SK-N-SH treated with all-trans-retinoic acid at 6 μM for 48 hours (cell line): ENCODE measurements around the gene CHST8.

Experiments used
- ATAC-seq: fragments of 200-7000 bp; cut with Tn5 transposase; 3 replicates; pipeline ENCODE4 v1.9.1; 2020; ENCODE audit warnings: mild to moderate bottlenecking, moderate library complexity
- ARNTL ChIP-seq: fragments of 450-650 bp; formaldehyde crosslinking; IDR thresholded peaks from 2 replicates; pipeline ENCODE4 v1.5.0; 2020; ENCODE audit warnings: low read depth, mild to moderate bottlenecking, moderate library complexity, borderline replicate concordance
- BACH2 ChIP-seq: fragments of 250-450 bp; sonication (Bioruptor Pico); IDR thresholded peaks from 2 replicates; pipeline ENCODE4 v1.9.0; 2021; ENCODE audit warnings: mild to moderate bottlenecking, borderline replicate concordance
- CSDC2 ChIP-seq: fragments of 250-450 bp; sonication (Bioruptor Pico); IDR thresholded peaks from 2 replicates; pipeline ENCODE4 v1.5.0; 2020; ENCODE audit warnings: mild to moderate bottlenecking, moderate library complexity
- ESRRG ChIP-seq: fragments of 250-450 bp; sonication (Bioruptor Pico); IDR thresholded peaks from 2 replicates; pipeline ENCODE4 v1.6.1; 2021; ENCODE audit warnings: mild to moderate bottlenecking
- GLIS3 ChIP-seq: fragments of 250-450 bp; sonication (Bioruptor Pico); IDR thresholded peaks from 2 replicates; pipeline ENCODE4 v1.5.0; 2020; ENCODE audit warnings: mild to moderate bottlenecking, moderate library complexity
- ISL1 ChIP-seq: fragments of 250-450 bp; sonication (Bioruptor Pico); IDR thresholded peaks from 2 replicates; pipeline ENCODE4 v2.1.2; 2022; ENCODE audit warnings: mild to moderate bottlenecking, moderate library complexity
- OSR1 ChIP-seq: fragments of 250-450 bp; sonication (Bioruptor Pico); IDR thresholded peaks from 2 replicates; pipeline ENCODE4 v1.8.0; 2022; ENCODE audit warnings: moderate library complexity, mild to moderate bottlenecking, inconsistent platforms
- PPARA ChIP-seq: fragments of 250-450 bp; sonication (Bioruptor Pico); IDR thresholded peaks from 2 replicates; pipeline ENCODE4 v1.5.0; 2020; ENCODE audit warnings: mild to moderate bottlenecking, borderline replicate concordance
- RARB ChIP-seq: fragments of 250-450 bp; sonication (Bioruptor Pico); IDR thresholded peaks from 2 replicates; pipeline ENCODE4 v1.8.0; 2021; ENCODE audit warnings: mild to moderate bottlenecking, moderate library complexity
- TCF4 ChIP-seq: fragments of 250-450 bp; sonication (Bioruptor Pico); IDR thresholded peaks from 2 replicates; pipeline ENCODE4 v1.8.0; 2021; ENCODE audit warnings: mild to moderate bottlenecking, moderate library complexity, borderline replicate concordance
- ZC3H10 ChIP-seq: fragments of 250-450 bp; sonication (Bioruptor Pico); IDR thresholded peaks from 2 replicates; pipeline ENCODE4 v1.5.1; 2021; ENCODE audit warnings: mild to moderate bottlenecking, moderate library complexity
- ZFP3 ChIP-seq: fragments of 250-450 bp; sonication (Bioruptor Pico); IDR thresholded peaks from 2 replicates; pipeline ENCODE4 v1.5.0; 2020; ENCODE audit warnings: mild to moderate bottlenecking, moderate library complexity
- ZFP30 ChIP-seq: fragments of 450-650 bp; formaldehyde crosslinking; IDR thresholded peaks from 2 replicates; pipeline ENCODE4 v1.5.0; 2022; ENCODE audit warnings: mild to moderate bottlenecking, moderate library complexity
- ZNF565 ChIP-seq: fragments of 450-650 bp; formaldehyde crosslinking; conservative IDR thresholded peaks from 2 replicates; pipeline ENCODE4 v1.5.0; 2020; ENCODE audit warnings: low read depth, mild to moderate bottlenecking, moderate library complexity
- ZNF70 ChIP-seq: fragments of 450-650 bp; formaldehyde crosslinking; IDR thresholded peaks from 2 replicates; pipeline ENCODE4 v1.5.0; 2020; ENCODE audit warnings: mild to moderate bottlenecking, moderate library complexity
- ZNF8 ChIP-seq: fragments of 450-650 bp; formaldehyde crosslinking; IDR thresholded peaks from 2 replicates; pipeline ENCODE4 v1.5.0; 2020; ENCODE audit warnings: mild to moderate bottlenecking, moderate library complexity
- TF ChIP-seq, protein P1 (sequence below): fragments of 250-450 bp; sonication (Bioruptor Pico); IDR thresholded peaks from 2 replicates; pipeline ENCODE4 v1.8.0; 2020; ENCODE audit warnings: mild to moderate bottlenecking, moderate library complexity, borderline replicate concordance
- TF ChIP-seq, protein P2 (sequence below): fragments of 250-450 bp; sonication (Bioruptor Pico); IDR thresholded peaks from 2 replicates; pipeline ENCODE4 v1.5.1; 2020; ENCODE audit warnings: low read depth, mild to moderate bottlenecking, moderate library complexity
- TF ChIP-seq, protein P3 (sequence below): fragments of 250-450 bp; sonication (Bioruptor Pico); IDR thresholded peaks from 2 replicates; pipeline ENCODE4 v1.5.0; 2020; ENCODE audit warnings: mild to moderate bottlenecking, moderate library complexity
- TF ChIP-seq, protein P4 (sequence below): fragments of 250-450 bp; sonication (Bioruptor Pico); IDR thresholded peaks from 2 replicates; pipeline ENCODE4 v1.8.0; 2021; ENCODE audit warnings: low read depth, mild to moderate bottlenecking, moderate library complexity, borderline replicate concordance
- TF ChIP-seq, protein P5 (sequence below): fragments of 250-450 bp; sonication (Bioruptor Pico); IDR thresholded peaks from 2 replicates; pipeline ENCODE4 v1.5.1; 2021; ENCODE audit warnings: mild to moderate bottlenecking, moderate library complexity

Gene CHST8

DNA sequence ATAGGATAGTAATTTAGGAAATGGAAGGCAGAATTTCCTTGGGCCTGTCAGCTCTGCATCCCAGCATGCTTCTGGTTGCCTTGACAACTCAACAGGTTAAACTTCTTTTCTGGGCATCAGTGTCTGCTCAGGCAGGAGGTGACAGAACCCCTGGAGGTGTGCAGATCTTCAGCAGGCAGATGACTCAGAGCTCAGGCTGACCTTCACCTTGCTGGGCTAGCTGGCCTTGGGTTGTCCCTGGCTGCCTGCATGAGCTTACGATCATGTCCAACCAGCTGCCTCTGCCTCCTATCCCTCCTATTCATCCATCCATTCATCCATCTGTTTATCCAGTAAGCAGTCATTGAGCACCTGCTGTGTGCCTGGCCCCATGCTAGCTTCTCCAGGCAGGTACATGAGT lies 93.7 kb downstream of the CHST8 start:
- no peak for ATAC-seq

DNA sequence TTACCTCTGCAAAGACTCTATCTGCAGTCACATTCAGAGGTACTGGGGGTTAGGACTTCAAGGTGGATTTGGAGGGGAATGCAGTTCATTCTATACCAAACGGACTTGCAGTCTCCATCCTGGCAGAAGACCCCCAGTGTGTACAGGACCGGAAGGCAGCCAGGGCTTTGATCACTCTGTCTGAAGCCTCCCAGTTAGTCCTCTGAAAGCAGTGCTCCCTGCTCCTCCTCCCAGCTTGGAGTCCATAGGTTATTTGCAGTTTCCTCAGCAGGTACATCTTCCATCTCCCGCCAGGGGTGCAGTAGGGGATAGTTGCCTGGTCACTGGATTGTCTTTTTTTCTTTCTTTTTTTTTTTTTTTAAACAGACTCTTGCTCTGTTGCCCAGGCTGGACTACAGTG lies 96.1 kb downstream of the CHST8 start:
- TF ChIP-seq CSDC2 (CRISPR knock-in tag): no peak
- TF ChIP-seq ZNF8 (CRISPR knock-in tag): no peak
- no peak for TF ChIP-seq ZFP3 (CRISPR knock-in tag)
- TF ChIP-seq, protein P1, sequence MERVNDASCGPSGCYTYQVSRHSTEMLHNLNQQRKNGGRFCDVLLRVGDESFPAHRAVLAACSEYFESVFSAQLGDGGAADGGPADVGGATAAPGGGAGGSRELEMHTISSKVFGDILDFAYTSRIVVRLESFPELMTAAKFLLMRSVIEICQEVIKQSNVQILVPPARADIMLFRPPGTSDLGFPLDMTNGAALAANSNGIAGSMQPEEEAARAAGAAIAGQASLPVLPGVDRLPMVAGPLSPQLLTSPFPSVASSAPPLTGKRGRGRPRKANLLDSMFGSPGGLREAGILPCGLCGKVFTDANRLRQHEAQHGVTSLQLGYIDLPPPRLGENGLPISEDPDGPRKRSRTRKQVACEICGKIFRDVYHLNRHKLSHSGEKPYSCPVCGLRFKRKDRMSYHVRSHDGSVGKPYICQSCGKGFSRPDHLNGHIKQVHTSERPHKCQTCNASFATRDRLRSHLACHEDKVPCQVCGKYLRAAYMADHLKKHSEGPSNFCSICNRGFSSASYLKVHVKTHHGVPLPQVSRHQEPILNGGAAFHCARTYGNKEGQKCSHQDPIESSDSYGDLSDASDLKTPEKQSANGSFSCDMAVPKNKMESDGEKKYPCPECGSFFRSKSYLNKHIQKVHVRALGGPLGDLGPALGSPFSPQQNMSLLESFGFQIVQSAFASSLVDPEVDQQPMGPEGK (CRISPR knock-in tag): no peak
- no peak for TF ChIP-seq TCF4
- no peak for TF ChIP-seq GLIS3 (CRISPR knock-in tag)
- no peak for TF ChIP-seq BACH2 (CRISPR knock-in tag)
- TF ChIP-seq, protein P2, sequence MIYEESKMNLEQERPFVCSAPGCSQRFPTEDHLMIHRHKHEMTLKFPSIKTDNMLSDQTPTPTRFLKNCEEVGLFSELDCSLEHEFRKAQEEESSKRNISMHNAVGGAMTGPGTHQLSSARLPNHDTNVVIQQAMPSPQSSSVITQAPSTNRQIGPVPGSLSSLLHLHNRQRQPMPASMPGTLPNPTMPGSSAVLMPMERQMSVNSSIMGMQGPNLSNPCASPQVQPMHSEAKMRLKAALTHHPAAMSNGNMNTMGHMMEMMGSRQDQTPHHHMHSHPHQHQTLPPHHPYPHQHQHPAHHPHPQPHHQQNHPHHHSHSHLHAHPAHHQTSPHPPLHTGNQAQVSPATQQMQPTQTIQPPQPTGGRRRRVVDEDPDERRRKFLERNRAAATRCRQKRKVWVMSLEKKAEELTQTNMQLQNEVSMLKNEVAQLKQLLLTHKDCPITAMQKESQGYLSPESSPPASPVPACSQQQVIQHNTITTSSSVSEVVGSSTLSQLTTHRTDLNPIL (CRISPR knock-in tag): no peak
- TF ChIP-seq, protein P3, sequence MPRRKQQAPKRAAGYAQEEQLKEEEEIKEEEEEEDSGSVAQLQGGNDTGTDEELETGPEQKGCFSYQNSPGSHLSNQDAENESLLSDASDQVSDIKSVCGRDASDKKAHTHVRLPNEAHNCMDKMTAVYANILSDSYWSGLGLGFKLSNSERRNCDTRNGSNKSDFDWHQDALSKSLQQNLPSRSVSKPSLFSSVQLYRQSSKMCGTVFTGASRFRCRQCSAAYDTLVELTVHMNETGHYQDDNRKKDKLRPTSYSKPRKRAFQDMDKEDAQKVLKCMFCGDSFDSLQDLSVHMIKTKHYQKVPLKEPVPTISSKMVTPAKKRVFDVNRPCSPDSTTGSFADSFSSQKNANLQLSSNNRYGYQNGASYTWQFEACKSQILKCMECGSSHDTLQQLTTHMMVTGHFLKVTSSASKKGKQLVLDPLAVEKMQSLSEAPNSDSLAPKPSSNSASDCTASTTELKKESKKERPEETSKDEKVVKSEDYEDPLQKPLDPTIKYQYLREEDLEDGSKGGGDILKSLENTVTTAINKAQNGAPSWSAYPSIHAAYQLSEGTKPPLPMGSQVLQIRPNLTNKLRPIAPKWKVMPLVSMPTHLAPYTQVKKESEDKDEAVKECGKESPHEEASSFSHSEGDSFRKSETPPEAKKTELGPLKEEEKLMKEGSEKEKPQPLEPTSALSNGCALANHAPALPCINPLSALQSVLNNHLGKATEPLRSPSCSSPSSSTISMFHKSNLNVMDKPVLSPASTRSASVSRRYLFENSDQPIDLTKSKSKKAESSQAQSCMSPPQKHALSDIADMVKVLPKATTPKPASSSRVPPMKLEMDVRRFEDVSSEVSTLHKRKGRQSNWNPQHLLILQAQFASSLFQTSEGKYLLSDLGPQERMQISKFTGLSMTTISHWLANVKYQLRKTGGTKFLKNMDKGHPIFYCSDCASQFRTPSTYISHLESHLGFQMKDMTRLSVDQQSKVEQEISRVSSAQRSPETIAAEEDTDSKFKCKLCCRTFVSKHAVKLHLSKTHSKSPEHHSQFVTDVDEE: no peak
- TF ChIP-seq ZC3H10 (CRISPR knock-in tag): no peak
- no peak for TF ChIP-seq OSR1 (CRISPR knock-in tag)
- TF ChIP-seq ARNTL (CRISPR knock-in tag): no peak
- TF ChIP-seq, protein P4, sequence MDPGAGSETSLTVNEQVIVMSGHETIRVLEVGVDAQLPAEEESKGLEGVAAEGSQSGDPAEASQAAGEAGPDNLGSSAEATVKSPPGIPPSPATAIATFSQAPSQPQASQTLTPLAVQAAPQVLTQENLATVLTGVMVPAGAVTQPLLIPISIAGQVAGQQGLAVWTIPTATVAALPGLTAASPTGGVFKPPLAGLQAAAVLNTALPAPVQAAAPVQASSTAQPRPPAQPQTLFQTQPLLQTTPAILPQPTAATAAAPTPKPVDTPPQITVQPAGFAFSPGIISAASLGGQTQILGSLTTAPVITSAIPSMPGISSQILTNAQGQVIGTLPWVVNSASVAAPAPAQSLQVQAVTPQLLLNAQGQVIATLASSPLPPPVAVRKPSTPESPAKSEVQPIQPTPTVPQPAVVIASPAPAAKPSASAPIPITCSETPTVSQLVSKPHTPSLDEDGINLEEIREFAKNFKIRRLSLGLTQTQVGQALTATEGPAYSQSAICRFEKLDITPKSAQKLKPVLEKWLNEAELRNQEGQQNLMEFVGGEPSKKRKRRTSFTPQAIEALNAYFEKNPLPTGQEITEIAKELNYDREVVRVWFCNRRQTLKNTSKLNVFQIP (CRISPR knock-in tag): no peak
- no peak for TF ChIP-seq ZNF565 (CRISPR knock-in tag)
- TF ChIP-seq ESRRG: no peak
- TF ChIP-seq ZNF70 (CRISPR knock-in tag): no peak
- TF ChIP-seq, protein P5, sequence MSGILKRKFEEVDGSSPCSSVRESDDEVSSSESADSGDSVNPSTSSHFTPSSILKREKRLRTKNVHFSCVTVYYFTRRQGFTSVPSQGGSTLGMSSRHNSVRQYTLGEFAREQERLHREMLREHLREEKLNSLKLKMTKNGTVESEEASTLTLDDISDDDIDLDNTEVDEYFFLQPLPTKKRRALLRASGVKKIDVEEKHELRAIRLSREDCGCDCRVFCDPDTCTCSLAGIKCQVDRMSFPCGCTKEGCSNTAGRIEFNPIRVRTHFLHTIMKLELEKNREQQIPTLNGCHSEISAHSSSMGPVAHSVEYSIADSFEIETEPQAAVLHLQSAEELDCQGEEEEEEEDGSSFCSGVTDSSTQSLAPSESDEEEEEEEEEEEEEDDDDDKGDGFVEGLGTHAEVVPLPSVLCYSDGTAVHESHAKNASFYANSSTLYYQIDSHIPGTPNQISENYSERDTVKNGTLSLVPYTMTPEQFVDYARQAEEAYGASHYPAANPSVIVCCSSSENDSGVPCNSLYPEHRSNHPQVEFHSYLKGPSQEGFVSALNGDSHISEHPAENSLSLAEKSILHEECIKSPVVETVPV (CRISPR knock-in tag): no peak
- no peak for TF ChIP-seq ZFP30 (CRISPR knock-in tag)
- no peak for TF ChIP-seq PPARA
- ATAC-seq: no peak

More for the DNA sequence above, 93.7 kb downstream of the CHST8 start:
- no peak for TF ChIP-seq PPARA
- TF ChIP-seq BACH2 (CRISPR knock-in tag): no peak
- TF ChIP-seq, protein P3: no peak
- TF ChIP-seq, protein P2 (CRISPR knock-in tag): no peak
- no peak for TF ChIP-seq RARB
- TF ChIP-seq OSR1 (CRISPR knock-in tag): no peak
- TF ChIP-seq, protein P4 (CRISPR knock-in tag): no peak
- TF ChIP-seq ISL1: no peak
- TF ChIP-seq ZNF8 (CRISPR knock-in tag): no peak
- TF ChIP-seq CSDC2 (CRISPR knock-in tag): no peak
